GM18907 (cell line): Measurements from ENCODE around the gene PCDHGA3.
"Not testable (repeated sequence)": the region's sequence is repeated elsewhere in the genome, so short reads cannot be mapped to it uniquely, and the experiment has no call there.

Experiments used
- ATAC-seq: cut with Tn5 transposase; IDR thresholded peaks from one replicate; pipeline ENCODE4 v1.9.1; 2021; ENCODE audit warnings: mild to moderate bottlenecking, moderate library complexity; ENCODE audit not compliant: unreplicated experiment

Gene PCDHGA3

DNA sequence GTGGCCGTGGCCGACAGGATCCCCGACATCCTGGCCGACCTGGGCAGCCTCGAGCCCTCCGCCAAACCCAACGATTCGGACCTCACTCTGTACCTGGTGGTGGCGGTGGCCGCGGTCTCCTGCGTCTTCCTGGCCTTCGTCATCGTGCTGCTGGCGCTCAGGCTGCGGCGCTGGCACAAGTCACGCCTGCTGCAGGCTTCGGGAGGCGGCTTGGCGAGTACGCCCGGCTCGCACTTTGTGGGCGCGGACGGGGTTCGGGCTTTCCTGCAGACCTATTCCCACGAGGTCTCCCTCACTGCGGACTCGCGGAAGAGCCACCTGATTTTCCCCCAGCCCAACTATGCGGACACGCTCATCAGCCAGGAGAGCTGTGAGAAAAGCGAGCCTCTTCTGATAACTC lies 2.4 kb downstream of the PCDHGA3 start:
- not testable (repeated sequence) for ATAC-seq

DNA sequence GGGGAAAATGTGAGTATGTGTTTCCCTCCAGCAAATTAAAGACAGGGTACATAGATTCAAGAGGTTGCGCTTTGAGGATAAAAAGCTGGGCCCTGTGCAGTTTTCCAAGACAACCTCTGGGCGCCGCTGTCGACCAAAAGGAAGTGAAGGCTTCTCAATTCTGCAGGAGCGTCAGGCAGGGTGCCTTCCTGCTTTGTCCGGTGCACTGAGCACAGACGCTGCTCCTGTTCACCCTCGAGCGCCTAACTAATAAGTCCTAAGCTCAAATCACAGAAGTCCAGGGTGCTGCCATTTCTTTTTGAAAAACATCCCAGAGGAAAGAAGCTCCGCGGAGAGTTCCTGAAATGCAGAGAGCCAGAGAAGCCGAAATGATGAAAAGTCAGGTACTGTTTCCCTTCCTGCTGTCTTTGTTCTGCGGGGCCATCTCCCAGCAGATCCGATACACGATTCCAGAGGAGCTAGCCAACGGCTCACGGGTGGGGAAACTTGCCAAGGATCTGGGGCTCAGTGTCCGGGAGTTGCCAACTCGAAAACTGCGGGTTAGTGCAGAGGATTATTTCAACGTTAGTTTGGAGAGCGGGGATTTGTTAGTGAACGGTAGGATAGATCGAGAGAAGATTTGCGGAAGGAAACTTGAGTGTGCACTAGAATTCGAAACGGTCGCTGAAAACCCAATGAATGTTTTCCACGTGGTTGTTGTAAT lies 6.4 kb downstream of the PCDHGA3 start, which contains the start of gene PCDHGB1:
PCDHGB1 (plus strand) TSS at position 183 of the 703 bp plus-strand sequence; CDS start at position 345, 162 bp downstream.
- ATAC-seq = peak; percentile 68

GRCh38 chr5:141351591-141351990 lies 8.0 kb downstream of the PCDHGA3 start:
- ATAC-seq = no peak

GRCh38 chr5:141354900-141355469 lies 11.4 kb downstream of the PCDHGA3 start, which contains the start of gene PCDHGA4:
TSS of gene PCDHGA4 (plus strand) at chr5:141355021. CDS start at chr5:141355108, 87 bp downstream.
- no peak for ATAC-seq

- no peak for ATAC-seq
Measured at GRCh38 chr5:141355641-141356040, 12.0 kb downstream of the PCDHGA3 start.

DNA sequence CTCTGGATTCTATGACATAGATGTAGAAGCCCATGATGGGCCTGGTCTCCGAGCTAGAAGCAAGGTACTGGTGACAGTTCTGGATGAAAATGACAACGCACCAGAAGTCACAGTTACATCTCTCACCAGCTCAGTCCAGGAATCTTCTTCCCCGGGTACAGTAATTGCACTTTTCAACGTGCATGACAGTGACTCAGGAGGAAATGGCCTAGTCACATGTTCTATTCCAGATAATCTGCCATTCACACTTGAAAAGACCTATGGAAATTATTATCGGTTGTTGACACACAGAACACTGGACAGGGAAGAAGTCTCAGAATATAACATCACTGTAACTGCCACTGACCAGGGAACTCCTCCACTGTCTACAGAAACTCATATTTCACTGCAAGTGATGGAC lies 12.5 kb downstream of the PCDHGA3 start:
- ATAC-seq = no peak

- no peak for ATAC-seq
Measured at GRCh38 chr5:141356950-141357349, 13.3 kb downstream of the PCDHGA3 start.

- peak; percentile 48 for ATAC-seq
Measured at GRCh38 chr5:141359790-141360426, 16.3 kb downstream of the PCDHGA3 start, which contains the start of gene PCDHGB2. TSS of gene PCDHGB2 (plus strand) at chr5:141359994. CDS start at chr5:141360136, 142 bp downstream.

- ATAC-seq = no peak
Measured at GRCh38 chr5:141360685-141361084, 17.1 kb downstream of the PCDHGA3 start.

DNA sequence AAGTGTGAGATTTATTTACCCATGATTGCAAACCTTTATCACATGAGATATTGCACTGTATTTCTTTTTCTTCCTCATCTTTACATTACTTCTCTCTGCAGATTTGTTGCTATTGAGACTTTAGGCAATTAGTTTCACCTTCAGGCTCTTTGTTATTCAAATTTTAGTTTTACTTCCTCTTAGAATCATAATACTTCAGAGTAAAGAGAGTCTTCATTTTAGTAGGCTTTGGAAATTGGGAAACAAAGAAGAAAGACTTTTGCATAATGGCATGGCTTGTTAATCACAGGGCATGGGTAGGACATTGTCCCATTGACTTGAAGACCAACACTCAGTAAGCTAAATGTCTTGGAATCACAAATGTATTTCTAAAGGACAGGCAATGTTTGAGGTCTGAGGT lies 19.1 kb downstream of the PCDHGA3 start:
- no peak for ATAC-seq

- no peak for ATAC-seq
Measured at GRCh38 chr5:141363952-141364660, 20.5 kb downstream of the PCDHGA3 start, which contains the start of gene PCDHGA5. TSS of gene PCDHGA5 (plus strand) at chr5:141364162. CDS start at chr5:141364331, 169 bp downstream.

DNA sequence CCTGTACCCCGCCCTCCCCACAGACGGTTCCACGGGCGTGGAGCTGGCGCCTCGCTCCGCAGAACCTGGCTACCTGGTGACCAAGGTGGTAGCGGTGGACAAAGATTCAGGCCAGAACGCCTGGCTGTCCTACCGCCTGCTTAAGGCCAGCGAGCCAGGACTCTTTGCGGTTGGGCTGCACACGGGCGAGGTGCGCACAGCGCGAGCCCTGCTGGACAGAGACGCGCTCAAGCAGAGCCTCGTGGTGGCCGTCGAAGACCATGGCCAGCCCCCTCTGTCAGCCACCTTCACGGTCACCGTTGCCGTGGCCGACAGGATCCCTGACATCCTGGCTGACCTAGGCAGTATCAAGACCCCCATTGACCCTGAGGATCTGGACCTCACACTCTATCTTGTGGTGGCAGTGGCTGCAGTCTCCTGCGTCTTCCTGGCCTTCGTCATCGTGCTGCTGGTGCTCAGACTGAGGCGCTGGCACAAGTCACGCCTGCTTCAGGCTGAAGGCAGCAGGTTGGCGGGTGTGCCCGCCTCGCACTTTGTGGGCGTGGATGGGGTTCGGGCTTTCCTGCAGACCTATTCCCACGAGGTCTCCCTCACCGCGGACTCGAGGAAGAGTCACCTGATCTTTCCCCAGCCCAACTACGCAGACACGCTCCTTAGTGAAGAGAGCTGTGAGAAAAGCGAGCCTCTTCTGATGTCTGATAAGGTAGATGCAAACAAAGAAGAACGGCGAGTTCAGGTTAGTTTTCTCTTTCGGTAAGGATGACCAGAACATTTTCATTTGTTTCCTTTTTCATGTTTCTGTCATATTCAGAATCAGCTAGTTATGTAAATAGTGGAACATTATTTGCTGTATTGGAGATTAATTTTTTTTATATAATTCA lies 22.6 kb downstream of the PCDHGA3 start:
- ATAC-seq = no peak

DNA sequence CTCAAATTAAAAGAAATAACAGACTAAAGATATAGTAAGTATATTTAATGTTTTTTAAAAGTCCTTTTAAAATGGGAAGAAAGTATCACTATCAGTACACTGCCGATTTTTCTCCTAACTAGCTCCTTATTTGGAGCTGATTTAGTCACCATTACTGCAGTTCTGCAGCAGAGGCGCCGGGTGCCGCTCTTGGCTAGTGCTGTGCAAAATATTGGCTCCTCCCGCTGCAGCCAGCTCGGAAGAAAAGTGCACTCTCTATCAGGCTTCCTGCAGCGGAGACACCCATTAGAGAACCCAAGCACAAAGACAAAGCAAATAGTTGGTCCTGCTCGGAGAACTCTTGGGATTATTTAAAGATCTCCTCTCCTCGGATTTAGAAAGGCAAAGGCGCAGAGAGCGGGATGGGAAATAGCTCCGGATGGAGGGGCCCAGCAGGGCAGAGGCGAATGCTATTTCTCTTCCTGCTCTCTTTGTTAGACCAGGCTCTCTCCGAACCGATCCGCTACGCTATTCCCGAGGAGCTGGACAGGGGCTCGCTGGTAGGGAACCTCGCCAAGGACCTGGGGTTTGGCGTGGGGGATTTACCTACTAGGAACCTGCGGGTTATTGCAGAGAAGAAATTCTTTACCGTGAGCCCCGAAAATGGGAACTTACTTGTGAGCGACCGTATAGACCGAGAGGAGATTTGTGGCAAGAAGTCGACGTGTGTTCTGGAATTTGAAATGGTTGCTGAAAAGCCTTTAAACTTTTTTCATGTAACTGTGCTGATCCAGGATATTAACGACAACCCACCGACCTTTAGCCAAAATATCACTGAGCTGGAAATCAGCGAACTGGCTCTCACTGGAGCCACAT lies 26.6 kb downstream of the PCDHGA3 start, which contains the start of gene PCDHGB3:
PCDHGB3 (plus strand) TSS at position 249 of the 855 bp plus-strand sequence; CDS start at position 402, 153 bp downstream.
- ATAC-seq = peak; percentile 97

- no peak for ATAC-seq
Measured at GRCh38 chr5:141371572-141372475, 28.2 kb downstream of the PCDHGA3 start.

GRCh38 chr5:141373673-141374317 lies 30.2 kb downstream of the PCDHGA3 start, which contains the start of gene PCDHGA6:
TSS of gene PCDHGA6 (plus strand) at chr5:141373891. CDS start at chr5:141374084, 193 bp downstream.
- ATAC-seq = no peak

DNA sequence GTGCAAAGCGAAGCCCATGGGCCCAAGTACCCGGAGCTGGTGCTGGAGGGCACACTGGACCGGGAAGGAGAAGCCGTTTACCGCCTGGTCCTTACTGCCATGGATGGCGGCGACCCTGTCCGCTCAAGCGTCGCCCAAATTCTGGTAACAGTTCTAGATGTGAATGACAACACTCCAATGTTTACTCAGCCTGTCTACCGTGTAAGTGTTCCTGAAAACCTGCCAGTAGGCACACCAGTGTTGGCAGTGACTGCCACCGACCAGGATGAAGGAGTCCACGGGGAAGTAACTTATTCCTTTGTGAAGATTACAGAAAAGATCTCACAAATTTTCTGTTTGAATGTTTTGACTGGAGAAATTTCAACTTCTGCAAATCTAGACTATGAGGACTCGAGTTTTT lies 31.0 kb downstream of the PCDHGA3 start:
- no peak for ATAC-seq

GRCh38 chr5:141375444-141376155 lies 32.0 kb downstream of the PCDHGA3 start:
- not testable (repeated sequence) for ATAC-seq
